GDM1 (cell line): ENCODE results near the gene SAMD4B.

ENCODE experiments used
- DNase-seq: peaks from one replicate; lab custom pipeline; 2025; lab: John Stamatoyannopoulos, UW

SAMD4B gene

DNA sequence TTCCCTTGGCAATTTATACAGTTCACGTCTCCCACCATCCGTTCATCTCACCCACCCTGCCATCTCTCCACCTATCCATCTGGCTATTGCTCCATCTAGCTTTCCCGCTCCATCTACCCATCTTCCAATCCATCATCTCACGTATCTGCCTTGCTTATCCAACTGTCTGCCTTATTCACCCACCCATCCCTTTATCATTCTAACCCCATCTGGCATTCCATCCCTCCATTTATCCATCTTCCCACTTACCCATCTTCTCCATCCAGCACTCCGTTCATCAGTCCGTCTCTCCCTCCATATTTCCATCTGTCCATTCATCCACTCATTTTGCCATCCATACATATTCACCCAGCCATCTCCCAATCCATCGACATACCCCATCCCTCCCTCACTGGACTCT lies 83.5 kb downstream of the SAMD4B start:
- no peak for DNase-seq

DNA sequence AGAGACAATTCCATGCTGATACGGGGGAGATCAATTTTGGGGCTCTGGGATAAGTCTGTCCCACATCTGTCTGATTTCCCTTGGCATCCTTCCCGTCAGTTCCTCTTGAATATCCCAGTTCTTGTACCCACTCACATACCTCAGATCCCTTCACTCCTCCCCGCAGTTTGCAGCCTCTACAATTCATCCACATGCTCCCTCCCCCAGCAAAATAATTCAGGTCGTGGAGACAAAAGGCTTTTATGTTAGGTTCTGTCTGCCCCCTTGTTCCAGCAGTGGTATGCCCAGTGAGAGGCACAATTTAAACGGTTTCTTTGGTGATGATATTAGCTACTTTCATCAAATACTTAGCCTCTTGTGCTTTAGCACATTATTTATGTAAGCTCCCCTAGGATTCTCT lies 83.9 kb downstream of the SAMD4B start:
- DNase-seq, result no peak

DNA sequence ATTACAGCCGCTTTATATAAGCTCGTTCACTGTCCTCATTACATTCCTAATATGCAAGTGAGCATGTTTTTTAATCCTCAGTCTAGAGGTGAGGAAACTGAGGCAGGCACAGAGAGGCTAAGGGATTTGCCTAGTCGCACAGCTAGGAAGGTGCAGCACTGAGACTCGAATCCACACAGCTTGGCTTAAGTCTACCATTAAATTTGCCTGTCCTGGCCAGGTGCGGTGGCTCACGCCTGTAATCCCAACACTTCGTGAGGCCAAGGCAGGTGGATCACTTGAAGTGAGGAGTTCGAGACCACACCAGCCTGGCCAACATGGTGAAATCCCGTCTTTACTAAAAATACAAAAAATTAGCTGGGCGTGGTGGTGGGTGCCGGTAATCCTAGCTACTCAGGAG lies 85.5 kb downstream of the SAMD4B start:
- no peak for DNase-seq

DNA sequence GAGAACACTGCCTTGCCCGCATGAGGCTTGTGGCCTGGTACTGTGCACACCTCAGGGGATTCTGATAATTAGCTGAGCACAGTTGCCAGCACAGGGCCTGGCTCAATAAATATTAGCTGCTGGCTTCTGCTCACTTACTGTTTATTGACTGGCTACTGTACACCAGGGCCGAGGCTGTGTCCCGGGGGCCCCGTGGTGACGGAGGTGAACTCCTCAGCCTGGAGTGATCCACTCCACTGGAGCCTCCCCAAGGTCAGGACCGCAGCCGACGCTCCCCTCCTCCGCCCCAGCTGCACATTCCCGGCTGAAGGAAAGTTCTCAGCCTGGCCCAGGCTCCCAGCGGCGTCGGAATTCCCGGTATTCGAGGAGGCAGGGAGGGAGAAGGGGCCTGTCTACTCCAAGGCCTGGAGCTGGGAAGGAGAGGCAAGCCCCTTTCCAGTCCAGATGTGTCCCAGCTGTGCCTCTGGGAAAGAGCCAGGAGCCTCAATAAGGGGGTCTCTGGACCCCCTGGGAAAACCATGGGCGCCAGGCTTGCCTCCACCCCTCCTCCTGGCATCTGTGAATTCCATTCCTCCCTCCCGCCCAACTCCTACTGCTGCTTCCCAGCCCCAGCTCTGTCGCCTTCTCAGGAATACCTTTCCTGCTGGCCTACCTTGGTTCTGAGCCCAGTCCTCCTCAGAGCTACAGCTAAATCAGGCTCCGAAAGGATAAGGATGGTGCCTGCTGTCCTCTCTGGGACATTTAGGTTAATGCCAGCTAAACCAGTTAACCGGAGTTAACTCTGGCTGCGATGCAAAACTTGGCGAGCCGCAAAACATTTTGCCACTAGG lies 86.3 kb downstream of the SAMD4B start:
- DNase-seq, result no peak

DNA sequence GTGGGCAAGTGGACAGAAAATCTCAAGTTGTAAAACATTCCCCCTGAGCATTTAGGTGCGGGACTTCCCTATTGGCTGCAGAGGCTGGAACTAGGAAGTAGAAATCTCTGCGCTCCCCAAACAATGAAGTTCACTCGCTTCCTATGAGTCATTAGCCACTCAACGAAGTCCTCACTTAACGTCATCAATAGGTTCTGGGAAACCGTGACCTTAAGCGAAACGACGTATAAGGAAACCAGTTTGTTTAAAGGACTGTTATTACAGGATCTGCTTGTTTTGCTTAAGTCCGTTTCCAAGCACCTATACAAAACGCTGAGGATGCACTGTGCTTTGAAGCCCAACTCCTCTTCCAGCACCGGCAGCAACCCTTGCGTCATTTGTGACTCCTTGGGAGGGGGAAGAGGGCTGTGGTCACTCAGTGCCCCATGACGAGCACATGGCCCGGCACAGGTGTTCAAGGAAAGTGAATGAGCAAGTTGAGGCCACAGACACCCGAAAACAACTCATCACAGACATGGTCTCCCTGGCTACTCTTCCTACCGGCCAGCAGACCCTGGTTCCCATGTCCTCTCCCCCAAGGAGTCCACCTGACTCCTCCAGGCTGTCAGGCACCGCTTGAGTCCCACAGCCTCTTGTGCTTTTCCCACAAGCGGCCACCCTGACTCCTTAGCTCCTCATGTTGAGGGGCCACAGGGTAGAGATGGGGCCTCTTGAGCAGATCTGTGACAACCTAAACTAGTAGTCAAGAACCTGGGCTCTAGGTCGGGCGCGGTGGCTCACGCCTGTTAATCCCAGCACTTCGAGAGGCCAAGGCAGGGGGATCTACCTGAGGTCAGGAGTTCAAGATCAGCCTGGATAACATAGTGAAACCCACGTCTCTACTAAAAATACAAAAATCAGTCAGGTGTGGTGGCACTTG lies 88.7 kb downstream of the SAMD4B start:
- DNase-seq, result no peak

DNA sequence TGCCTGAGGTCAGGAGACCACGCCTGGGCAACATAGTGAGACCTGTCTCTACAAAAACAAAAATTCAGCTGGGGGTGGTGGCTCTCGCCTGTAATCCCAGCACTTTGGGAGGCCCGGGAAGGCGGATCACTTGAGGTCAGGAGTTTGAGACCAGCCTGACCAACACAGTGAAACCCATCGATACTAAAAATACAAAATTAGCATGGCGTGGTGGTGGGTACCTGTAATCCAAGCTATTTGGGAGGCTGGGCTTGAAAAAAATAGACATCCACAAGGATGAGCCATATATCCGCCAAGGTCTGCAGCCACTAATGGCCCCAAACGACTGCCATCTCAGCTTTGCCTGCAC lies 90.4 kb downstream of the SAMD4B start:
- DNase-seq, result no peak

DNA sequence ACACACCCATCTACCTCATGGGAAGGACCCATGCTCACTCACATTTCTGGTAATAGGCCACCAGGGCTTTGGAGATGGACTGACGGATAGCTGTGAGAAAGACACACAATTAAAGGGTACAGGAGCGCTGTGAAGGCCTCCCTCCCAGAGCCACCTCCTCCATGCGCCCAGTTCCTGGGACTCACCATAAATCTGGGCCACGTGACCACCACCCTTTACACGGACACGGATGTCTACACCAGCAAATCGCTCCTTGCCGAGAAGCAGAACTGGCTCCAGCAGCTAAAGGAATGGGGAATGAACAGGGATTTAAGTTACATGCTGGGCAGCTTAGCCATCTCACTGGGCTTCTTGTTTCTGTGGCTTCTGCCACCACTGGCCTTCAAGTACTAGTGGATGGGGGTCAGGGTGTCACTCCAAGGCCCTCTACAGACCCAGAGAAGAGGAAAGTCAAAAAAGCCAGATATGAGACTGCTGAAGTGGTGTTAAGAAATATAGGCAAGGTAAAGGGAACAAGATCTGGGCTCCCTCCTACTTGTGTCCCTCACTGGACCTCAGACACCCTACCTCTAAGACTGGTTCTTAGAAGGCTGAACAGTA lies 91.4 kb downstream of the SAMD4B start:
- no peak for DNase-seq

DNA sequence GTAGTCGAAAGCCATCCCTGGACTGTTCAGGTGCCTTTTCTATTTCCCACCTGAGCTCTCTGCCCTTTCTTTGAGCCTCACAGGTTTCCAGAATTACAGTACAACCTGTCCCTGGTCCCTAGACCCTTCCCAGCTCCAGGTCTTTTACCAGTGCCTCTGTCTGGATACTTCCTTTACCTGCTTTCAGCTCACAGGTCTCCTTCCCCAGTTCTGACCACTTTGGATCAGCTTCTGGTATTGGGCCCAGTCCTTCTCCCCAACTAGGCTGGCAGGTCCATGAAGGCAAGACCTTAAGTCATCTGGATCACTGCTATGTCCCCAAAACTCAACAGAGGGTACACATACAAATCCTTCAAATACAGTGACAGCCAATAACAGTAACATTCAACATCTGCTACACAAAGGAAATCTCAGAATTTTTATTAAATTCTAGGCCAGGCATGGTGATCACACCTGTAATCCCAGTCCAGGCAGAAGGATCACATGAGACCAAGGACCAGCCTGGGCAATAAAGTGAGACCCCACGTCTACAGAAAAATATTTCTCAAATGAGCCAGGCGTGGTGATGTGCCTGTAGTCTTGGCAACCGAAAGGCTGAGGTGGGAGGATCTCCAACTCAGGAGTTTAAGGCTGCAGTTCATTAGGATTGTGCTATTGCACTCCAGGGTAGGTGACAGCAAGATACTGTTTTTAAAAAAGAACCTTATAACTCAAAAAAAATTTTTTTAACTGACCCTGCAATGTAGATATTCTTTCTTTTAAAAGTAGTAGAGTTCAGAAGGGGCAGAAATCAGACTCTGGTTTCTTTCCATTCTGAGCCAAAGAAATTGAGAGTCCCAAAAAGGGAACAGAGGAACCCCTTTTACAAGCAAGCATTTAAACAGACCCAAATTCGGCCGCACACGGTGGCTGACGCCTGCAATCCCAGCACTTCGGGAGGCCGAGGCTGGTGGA lies 92.2 kb downstream of the SAMD4B start:
- no peak for DNase-seq
